H9 (cell line): ENCODE data around the gene ATP1A2. TPM values are rescaled to one million over a fixed set of nuclear protein-coding genes. Genes with fewer than 3 reads are reported as not detected.

ENCODE experiments used
- DNase-seq: peaks from one replicate; pipeline ENCODE4 v3.0.0-alpha.2; 2017
- H2AFZ ChIP-seq: one replicate; pipeline ENCODE4 v1.6.1; 2013; ENCODE audit warnings: mild to moderate bottlenecking, low read length, control low read depth, moderate library complexity
- H2AK5ac ChIP-seq: 2 replicates; pipeline ENCODE4 v1.6.1; 2013; ENCODE audit warnings: low read length, control low read depth, mixed read lengths; ENCODE audit not compliant: insufficient read length
- H2BK120ac ChIP-seq: one replicate; pipeline ENCODE4 v1.6.1; 2013; ENCODE audit warnings: low read depth, mild to moderate bottlenecking, low read length, control low read depth, inconsistent platforms; ENCODE audit not compliant: poor library complexity, severe bottlenecking
- H2BK12ac ChIP-seq: 2 replicates; pipeline ENCODE4 v1.6.1; 2013; ENCODE audit warnings: low read length, control low read depth, mixed read lengths, low read depth; ENCODE audit not compliant: insufficient read length
- H2BK15ac ChIP-seq: 2 replicates; pipeline ENCODE4 v1.6.1; 2013; ENCODE audit warnings: low read depth, low read length, control low read depth
- H2BK20ac ChIP-seq: one replicate; pipeline ENCODE4 v1.6.1; 2013; ENCODE audit warnings: low read depth, mild to moderate bottlenecking, low read length, control low read depth, inconsistent platforms; ENCODE audit not compliant: poor library complexity, severe bottlenecking
- H2BK5ac ChIP-seq: 2 replicates; pipeline ENCODE4 v1.6.1; 2013; ENCODE audit warnings: low read length, control low read depth, mixed read lengths; ENCODE audit not compliant: insufficient read length
- H3K14ac ChIP-seq: 2 replicates; pipeline ENCODE4 v1.6.1; 2013; ENCODE audit warnings: low read length, control low read depth; ENCODE audit not compliant: insufficient read depth
- H3K18ac ChIP-seq: 2 replicates; pipeline ENCODE4 v1.6.1; 2013; ENCODE audit warnings: low read depth, mild to moderate bottlenecking, mixed read lengths, low read length, control low read depth; ENCODE audit not compliant: insufficient read length
- H3K23ac ChIP-seq: 2 replicates; pipeline ENCODE4 v1.6.1; 2013; ENCODE audit warnings: low read length, control low read depth, mixed read lengths, low read depth; ENCODE audit not compliant: insufficient read length
- H3K23me2 ChIP-seq: 2 replicates; pipeline ENCODE4 v1.6.1; 2013; ENCODE audit warnings: low read depth, mild to moderate bottlenecking, mixed read lengths, low read length, control low read depth; ENCODE audit not compliant: insufficient read length, poor library complexity, severe bottlenecking
- H3K27ac ChIP-seq: 2 replicates; pipeline ENCODE4 v1.5.1; 2013; ENCODE audit warnings: low read length, control low read depth, mixed read lengths, low read depth; ENCODE audit not compliant: insufficient read length
- H3K27me3 ChIP-seq: 2 replicates; pipeline ENCODE4 v1.6.1; 2013; ENCODE audit warnings: low read length, control low read depth, inconsistent platforms; ENCODE audit not compliant: insufficient read depth
- H3K4ac ChIP-seq: 2 replicates; pipeline ENCODE4 v1.6.1; 2013; ENCODE audit warnings: low read depth, mild to moderate bottlenecking, control low read depth, inconsistent platforms, low read length, moderate library complexity
- H3K4me1 ChIP-seq: 2 replicates; pipeline ENCODE4 v1.6.1; 2013; ENCODE audit warnings: low read length, control low read depth, inconsistent platforms; ENCODE audit not compliant: insufficient read depth
- H3K4me2 ChIP-seq: 2 replicates; pipeline ENCODE4 v1.6.1; 2013; ENCODE audit warnings: low read length, control low read depth, mixed read lengths; ENCODE audit not compliant: insufficient read length, insufficient read depth
- H3K56ac ChIP-seq: 2 replicates; pipeline ENCODE4 v1.6.1; 2013; ENCODE audit warnings: low read depth, mild to moderate bottlenecking, mixed read lengths, low read length, control low read depth; ENCODE audit not compliant: insufficient read length
- H3K79me1 ChIP-seq: 2 replicates; pipeline ENCODE4 v1.6.1; 2013; ENCODE audit warnings: low read depth, mild to moderate bottlenecking, moderate library complexity, low read length, control low read depth, inconsistent platforms; ENCODE audit not compliant: insufficient read depth, poor library complexity, severe bottlenecking
- H3K79me2 ChIP-seq: 2 replicates; pipeline ENCODE4 v1.6.1; 2013; ENCODE audit warnings: low read length, control low read depth, inconsistent platforms; ENCODE audit not compliant: insufficient read depth
- H3K9ac ChIP-seq: 2 replicates; pipeline ENCODE4 v1.6.1; 2013; ENCODE audit warnings: low read length, control low read depth, mixed read lengths; ENCODE audit not compliant: insufficient read length; ENCODE audit errors: extremely low read depth
- H3K9me3 ChIP-seq: one replicate; pipeline ENCODE4 v1.6.1; 2013; ENCODE audit warnings: low read depth, low read length, inconsistent platforms; ENCODE audit not compliant: control insufficient read depth
- H3T11ph ChIP-seq: one replicate; pipeline ENCODE4 v1.6.1; 2013; ENCODE audit warnings: mild to moderate bottlenecking, low read length, control low read depth, inconsistent platforms
- H4K20me1 ChIP-seq: one replicate; pipeline ENCODE4 v1.6.1; 2013; ENCODE audit not compliant: control insufficient read depth, insufficient read length, insufficient read depth
- H4K5ac ChIP-seq: 2 replicates; pipeline ENCODE4 v1.6.1; 2013; ENCODE audit warnings: low read depth, mild to moderate bottlenecking, mixed read lengths, low read length, control low read depth; ENCODE audit not compliant: insufficient read length
- H4K8ac ChIP-seq: replicated peaks from 2 replicates; pipeline ENCODE4 v1.6.1; 2013; ENCODE audit warnings: low read length, control low read depth, mixed read lengths, low read depth; ENCODE audit not compliant: insufficient read length
- H4K91ac ChIP-seq: 2 replicates; pipeline ENCODE4 v1.6.1; 2013; ENCODE audit warnings: low read depth, mild to moderate bottlenecking, moderate library complexity, mixed read lengths, low read length, control low read depth; ENCODE audit not compliant: insufficient read length
- H3K27ac Mint-ChIP-seq, 3 experiments: 2 replicates in 2 of 3; 3 replicates in 1 of 3; pipeline ENCODE4 v1.8.0; 2020 to 2021; ENCODE audit warnings: mixed read lengths in 3 of 3, mild to moderate bottlenecking in 1 of 3, moderate library complexity in 1 of 3
- H3K27me3 Mint-ChIP-seq: 2 replicates; pipeline ENCODE4 v1.8.0; 2021; ENCODE audit warnings: low read depth, mild to moderate bottlenecking, moderate library complexity, mixed read lengths
- H3K36me3 Mint-ChIP-seq, 3 experiments: 2 replicates in 2 of 3; 3 replicates in 1 of 3; pipeline ENCODE4 v1.8.0; 2020 to 2021; ENCODE audit warnings: low read depth in 3 of 3, mixed read lengths in 3 of 3; ENCODE audit not compliant: insufficient read depth in 1 of 3
- H3K4me1 Mint-ChIP-seq, 2 experiments: 2 replicates each; pipeline ENCODE4 v1.8.0; 2020; ENCODE audit warnings: mixed read lengths in 2 of 2
- H3K4me3 Mint-ChIP-seq, 2 experiments: 2 replicates in 1 of 2; 3 replicates in 1 of 2; pipeline ENCODE4 v1.8.0; 2020 to 2021; ENCODE audit warnings: mild to moderate bottlenecking in 2 of 2, mixed read lengths in 2 of 2, moderate library complexity in 1 of 2
- H3K9me3 Mint-ChIP-seq, 2 experiments: 2 replicates in 1 of 2; 3 replicates in 1 of 2; pipeline ENCODE4 v1.8.0; 2020; ENCODE audit warnings: mild to moderate bottlenecking in 2 of 2, mixed read lengths in 2 of 2, moderate library complexity in 1 of 2
- WGBS: extraction: QIAGEN DNeasy Blood & Tissue Kit; methylation state at CpG from one replicate; pipeline ENCODE4 v1.1.7; 2013; ENCODE audit warnings: missing lambda C conversion rate, low lambda C conversion rate, mixed read lengths; ENCODE audit not compliant: insufficient read length; ENCODE audit errors: extremely low coverage; 5-methylcytosine and 5-hydroxymethylcytosine counted together
- total RNA-seq: library from RNA; stranded (reverse); gene quantifications from 2 replicates; pipeline ENCODE4 v1.2.1, GENCODE V29; 2021
- TF ChIP-seq, protein P1 (sequence below): fragments of 200-600 bp; sonication (generic); conservative IDR thresholded peaks from 3 replicates; pipeline ENCODE4 v1.8.0; 2021; ENCODE audit warnings: antibody characterized with exemption, mild to moderate bottlenecking

ATP1A2 gene
- total RNA-seq, 1 experiment from 2014 or later: 3.0 TPM

DNA sequence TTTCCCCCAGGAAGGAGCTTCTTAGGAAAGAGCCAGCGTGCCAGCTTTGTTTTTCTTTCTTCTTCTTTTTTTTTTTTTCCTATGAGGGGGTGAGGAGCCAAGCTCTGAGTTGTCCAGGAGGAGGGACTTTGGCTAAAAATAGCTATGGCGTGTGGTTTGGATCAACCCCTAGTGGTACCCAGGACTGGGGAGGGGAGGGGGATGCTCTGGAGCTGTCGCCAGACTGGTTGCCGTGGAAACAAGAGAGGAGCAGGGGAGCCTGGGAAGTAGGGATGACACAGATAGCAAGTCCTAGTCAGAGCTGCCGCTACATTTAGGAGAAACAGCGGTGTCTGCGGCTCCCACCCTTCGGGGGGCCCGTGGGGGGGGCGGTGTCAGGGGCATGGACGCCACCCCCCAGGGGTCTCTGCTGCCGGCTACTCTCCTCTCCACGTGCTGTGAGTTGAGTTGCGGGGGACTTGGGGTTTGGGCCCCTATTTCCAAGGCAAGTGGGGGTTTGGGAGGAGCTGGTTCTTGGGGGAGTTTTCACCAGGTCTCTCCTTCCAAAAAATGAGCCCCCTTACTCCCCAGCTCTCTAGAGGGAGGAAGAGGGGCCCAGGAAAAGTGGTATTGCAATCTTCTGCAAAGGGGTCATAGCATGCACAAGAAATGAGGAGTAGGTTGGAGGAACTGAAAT, 34.2 kb upstream of the ATP1A2 start, which contains the start of gene KCNJ9:
Gene KCNJ9, plus strand, starts transcription at position 278 of the 676 bp plus-strand sequence. CDS start 2,493 bp downstream, outside the sequence.
- no peak within 1 kb of the TSS for H3T11ph ChIP-seq

More for the DNA sequence above, 34.2 kb upstream of the ATP1A2 start, which contains the start of gene KCNJ9:
- no peaks in the 10 kb centered on the region for H3K23me2 ChIP-seq
- H3K27me3 ChIP-seq: peaks cover 7% of the 10 kb centered on the region; the same call in 1 of the 2 replicates
- H4K5ac ChIP-seq: no peak within 1 kb of the TSS
- H3K4me3 Mint-ChIP-seq: no peak within 1 kb of the TSS
- H3K9me3 ChIP-seq: no peaks in the 10 kb centered on the region
- H2AFZ ChIP-seq: no peak within 1 kb of the TSS
- no peak within 1 kb of the TSS for H3K56ac ChIP-seq
- H3K9me3 Mint-ChIP-seq: no peaks in the 10 kb centered on the region; a peak in 1 of 5 replicates
- H3K14ac ChIP-seq: no peak within 1 kb of the TSS
- whole genome bisulfite sequencing: no CpG with 5 or more reads among the region's 14 CpGs
- H2BK12ac ChIP-seq: no peak within 1 kb of the TSS
- H3K9ac ChIP-seq: no peak within 1 kb of the TSS
- no peak within 1 kb of the TSS for H4K91ac ChIP-seq
- DNase-seq: no peak
- peaks cover 9 to 10% of the 10 kb centered on the region in 2 experiments for H3K4me1 Mint-ChIP-seq
- H3K27ac Mint-ChIP-seq: no peak within 1 kb of the TSS
- TF ChIP-seq, protein P1, sequence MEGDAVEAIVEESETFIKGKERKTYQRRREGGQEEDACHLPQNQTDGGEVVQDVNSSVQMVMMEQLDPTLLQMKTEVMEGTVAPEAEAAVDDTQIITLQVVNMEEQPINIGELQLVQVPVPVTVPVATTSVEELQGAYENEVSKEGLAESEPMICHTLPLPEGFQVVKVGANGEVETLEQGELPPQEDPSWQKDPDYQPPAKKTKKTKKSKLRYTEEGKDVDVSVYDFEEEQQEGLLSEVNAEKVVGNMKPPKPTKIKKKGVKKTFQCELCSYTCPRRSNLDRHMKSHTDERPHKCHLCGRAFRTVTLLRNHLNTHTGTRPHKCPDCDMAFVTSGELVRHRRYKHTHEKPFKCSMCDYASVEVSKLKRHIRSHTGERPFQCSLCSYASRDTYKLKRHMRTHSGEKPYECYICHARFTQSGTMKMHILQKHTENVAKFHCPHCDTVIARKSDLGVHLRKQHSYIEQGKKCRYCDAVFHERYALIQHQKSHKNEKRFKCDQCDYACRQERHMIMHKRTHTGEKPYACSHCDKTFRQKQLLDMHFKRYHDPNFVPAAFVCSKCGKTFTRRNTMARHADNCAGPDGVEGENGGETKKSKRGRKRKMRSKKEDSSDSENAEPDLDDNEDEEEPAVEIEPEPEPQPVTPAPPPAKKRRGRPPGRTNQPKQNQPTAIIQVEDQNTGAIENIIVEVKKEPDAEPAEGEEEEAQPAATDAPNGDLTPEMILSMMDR: no peak
- H3K27ac ChIP-seq: no peak within 1 kb of the TSS
- H3K27me3 Mint-ChIP-seq: peaks cover 86% of the 10 kb centered on the region
- peaks cover 0 to 5% (median 3%) of the 10 kb centered on the region in 3 experiments; a peak in 3 of 7 replicates for H3K36me3 Mint-ChIP-seq
- H3K79me2 ChIP-seq: no peaks in the 10 kb centered on the region
- no peak within 1 kb of the TSS for H2BK5ac ChIP-seq
- no peak within 1 kb of the TSS for H3K4me2 ChIP-seq
- H2BK20ac ChIP-seq: no peak within 1 kb of the TSS
- no peak within 1 kb of the TSS for H3K4ac ChIP-seq
- no peak within 1 kb of the TSS for H4K8ac ChIP-seq
- no peaks in the 10 kb centered on the region for H4K20me1 ChIP-seq
- H2BK120ac ChIP-seq: no peak within 1 kb of the TSS
- no peak within 1 kb of the TSS for H2AK5ac ChIP-seq
- H3K23ac ChIP-seq: no peak within 1 kb of the TSS
- no peaks in the 10 kb centered on the region for H3K79me1 ChIP-seq
- no peaks in the 10 kb centered on the region; the same call in 1 of the 2 replicates for H3K4me1 ChIP-seq
- H2BK15ac ChIP-seq: no peak within 1 kb of the TSS
- H3K18ac ChIP-seq: no peak within 1 kb of the TSS
